GM18870 (cell line): ENCODE measurements around the gene PNPLA5.
A peak's percentile ranks its signal among the peaks of the same experiment; 100 is the strongest.
"Not testable (repeated sequence)": the region's sequence is repeated elsewhere in the genome, so short reads cannot be mapped to it uniquely, and the experiment has no call there.

Experiments
- ATAC-seq: cut with Tn5 transposase; IDR thresholded peaks from one replicate; pipeline ENCODE4 v1.9.1; 2021; ENCODE audit warnings: moderate library complexity; ENCODE audit not compliant: unreplicated experiment

PNPLA5 gene

DNA sequence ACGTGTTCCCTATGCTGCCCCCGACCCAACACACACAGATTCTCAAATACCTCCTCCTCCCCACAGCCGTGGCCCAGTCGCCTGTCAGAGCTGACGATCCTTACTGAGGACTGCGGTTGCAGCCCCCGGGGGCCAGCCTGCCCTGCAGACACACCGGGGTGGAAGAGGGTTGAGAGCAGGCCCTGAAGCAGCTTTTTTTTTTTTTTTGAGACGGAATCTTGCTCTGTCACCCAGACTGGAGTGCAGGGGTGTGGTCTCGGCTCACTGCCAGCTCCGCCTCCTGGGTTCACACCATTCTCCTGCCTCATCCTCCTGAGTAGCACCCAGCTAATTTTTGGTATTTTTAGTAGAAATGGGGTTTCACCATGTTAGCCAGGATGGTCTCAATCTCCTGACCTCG is 11.2 kb upstream of the PNPLA5 start:
- not testable (repeated sequence) for ATAC-seq

DNA sequence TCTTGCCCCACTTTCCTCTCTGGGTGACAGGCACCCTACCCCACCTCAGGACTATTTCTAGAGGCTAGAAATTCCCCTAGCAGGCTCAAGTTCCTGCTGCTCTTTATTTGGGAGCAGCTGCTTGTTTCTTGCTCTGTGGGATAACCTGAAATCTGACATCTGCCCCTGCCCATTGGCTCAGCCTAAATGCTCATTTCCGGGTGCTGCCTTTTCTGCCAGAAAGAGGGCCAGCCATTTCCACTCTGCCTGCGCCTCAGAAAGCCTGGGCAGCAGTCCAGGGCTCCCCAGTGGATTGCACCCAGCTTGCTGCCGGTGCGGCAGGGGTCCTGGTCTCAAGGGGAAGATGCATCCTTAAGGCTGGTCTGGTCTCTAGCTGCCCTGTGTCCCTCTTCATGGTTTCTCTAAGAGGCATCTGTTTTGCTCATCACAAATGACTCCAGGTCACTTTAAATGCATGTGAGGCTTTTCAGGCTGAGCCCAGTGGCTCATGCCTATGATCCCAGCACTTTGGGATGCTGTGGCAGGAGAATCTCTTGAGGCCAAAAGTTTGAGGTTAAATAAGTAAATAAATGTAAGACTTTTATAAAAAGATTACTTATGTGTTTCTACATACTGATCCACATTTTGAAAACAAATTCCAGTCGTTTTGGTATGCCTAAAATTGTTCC is 10.3 kb upstream of the PNPLA5 start:
- ATAC-seq: no peak

- ATAC-seq: no peak
These were observed 8.4 kb upstream of the PNPLA5 start for GRCh38 chr22:43900206-43900605.

- ATAC-seq: no peak
These were observed 6.0 kb upstream of the PNPLA5 start for GRCh38 chr22:43897751-43898261.

DNA sequence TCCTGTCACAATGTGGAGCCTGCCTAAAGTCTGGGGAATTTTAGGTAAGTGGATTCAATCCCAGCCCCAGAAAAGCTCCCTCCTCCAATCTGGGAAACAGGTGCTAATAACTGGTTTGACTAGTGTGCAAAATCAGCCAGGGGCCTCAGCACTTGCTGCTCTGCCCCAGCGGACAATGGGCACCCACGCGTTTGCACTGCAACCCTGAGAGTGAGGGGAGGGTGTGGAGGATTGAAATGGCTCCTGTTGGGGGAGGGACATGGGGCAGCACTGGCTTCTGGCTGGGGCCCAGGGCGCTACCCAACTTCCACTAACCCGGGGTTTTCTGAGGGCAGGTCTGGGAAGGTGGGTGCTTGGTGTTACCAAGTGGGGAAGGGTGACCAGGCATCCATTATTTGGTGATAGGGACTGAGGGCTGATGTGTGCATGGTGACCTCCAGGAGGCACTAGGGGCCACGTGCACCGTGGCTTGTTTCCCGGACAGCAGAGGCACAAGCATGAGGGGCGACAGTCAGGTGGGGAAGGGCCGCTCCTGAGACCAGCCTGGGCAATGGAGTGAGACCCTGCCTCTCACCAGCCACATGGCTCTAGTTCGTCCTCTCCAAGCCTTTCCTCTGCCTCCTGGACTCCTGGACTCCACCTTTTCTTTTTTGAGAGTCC is 4.3 kb upstream of the PNPLA5 start:
- ATAC-seq: no peak

DNA sequence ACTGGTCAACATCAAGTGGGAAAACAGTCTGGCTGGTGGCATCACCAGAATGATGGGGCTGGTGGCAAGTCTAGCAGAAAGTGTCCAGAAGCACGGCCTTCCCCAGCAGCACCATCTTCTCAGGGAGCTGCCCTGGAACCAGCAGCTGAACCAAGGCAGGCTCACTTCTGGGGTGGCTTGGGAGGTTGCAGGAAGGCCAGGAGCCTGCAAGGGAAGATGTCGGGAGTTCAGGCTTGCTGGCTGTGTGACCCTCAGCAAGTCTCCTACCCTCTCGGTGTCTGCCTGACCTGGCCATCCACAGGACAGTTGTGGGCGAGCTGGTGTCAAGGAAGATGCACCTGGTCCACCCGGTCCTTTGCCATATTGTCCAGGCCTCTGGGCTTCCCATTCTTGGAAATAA is 2.3 kb upstream of the PNPLA5 start:
- no peak for ATAC-seq

GRCh38 chr22:43893266-43893665 is 1.5 kb upstream of the PNPLA5 start:
- ATAC-seq: no peak

DNA sequence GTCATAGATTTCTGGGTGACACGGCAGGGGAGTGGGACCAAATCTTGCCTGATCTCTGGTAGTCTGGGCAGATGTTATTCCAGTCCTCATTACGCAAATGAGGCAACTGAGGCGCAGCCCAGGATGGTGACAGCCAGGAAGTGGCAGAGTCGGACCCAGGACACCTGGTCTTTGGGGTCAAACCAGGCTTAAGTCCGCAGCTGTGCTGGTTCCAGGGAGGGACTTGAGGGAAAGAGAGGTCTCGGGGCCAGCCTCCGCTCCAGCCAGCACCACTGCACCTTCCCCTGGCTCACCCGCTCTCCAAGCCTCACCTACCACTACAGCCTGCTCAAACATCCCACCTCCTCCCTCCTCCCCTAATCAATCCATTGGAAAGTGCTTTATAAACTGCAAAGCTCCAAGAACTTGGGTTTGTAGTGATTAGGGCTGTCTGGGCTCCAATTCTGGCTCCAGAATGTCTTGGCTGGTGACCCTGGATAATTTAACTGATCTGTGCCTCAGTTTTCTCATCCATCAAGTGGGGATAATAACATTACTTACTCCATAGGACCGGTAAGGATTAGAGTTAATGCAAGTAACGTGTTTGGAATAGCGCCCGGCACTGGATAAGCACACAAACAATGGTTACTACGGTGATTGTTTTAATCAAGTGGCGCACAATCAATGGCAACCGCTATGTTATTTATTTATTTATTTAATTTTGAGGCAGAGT is 526 bp upstream of the PNPLA5 start:
- ATAC-seq: no peak

- no peak for ATAC-seq
These were observed 897 bp downstream of the PNPLA5 start for GRCh38 chr22:43890901-43891331.

DNA sequence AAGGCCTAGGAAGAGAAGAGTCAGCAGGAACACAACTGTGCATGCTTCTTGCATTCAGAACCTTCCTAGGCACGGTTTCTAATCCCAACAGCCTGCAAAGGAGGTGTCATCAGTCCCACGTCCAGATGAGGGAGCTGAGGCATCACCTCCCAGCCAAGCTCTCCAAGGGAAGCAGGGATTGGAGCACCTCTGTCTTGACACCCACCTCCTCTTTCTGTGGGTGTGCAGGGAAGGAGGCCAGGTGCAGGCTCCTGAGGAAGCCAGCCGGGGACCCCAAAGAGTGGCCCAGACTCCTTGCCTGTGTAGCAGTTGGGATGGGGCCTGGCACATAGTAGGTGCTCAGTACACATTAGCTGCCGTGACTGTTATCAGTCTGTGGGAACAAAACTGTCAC is 2.0 kb downstream of the PNPLA5 start:
- ATAC-seq: no peak

DNA sequence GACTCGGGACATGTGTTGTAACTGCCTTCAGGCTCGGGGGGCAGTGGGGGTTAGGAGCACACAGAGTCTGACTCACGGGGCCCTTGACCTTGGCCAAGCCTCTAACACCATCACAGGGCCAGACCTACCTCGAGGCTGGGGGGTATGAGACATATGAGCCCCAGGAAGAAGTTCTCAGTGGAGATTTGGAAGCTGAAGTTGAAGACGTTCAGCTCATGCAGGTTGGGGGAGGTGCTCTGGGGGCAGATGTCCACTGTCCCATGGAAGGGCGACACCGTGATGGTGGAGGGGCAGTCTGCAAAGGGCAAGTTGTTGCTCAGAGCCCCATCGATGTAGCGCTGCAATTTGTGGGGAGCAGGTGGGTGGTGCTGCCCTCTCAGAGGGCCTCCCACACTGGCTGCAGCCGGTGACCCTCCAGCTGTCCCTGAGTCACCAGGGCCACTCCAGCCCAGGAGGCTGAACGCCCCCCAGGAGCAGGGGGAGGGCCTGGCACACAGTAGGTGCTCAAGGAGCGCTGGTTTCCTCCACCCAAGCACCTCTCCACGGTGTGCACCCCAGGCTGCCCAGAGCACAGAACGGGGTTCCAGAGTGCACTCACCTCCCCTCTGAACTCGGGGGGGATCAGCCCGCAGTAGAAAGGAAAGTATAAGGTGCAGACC is 2.5 kb downstream of the PNPLA5 start:
- ATAC-seq: no peak

DNA sequence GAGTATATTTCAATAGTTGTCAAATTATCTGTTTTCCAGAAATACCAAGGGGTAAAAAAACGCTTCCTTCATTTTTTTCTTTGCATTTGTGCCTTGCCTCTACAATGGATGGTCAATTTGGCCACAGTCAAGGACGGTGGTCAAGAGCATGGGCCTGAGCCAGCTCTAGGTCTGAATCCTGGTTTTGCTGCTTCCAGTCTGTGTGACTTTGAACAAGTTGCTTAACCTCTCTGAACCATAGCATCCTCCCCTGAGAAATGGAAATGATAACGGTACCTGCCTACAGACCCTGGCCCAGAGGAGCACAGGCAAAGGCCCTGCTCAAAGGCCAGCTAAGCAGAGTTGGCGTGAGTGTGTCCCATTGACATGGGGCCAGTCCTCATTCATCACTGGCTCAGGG is 3.1 kb downstream of the PNPLA5 start:
- no peak for ATAC-seq

- no peak for ATAC-seq
These were observed 4.4 kb downstream of the PNPLA5 start for GRCh38 chr22:43887391-43887790.

DNA sequence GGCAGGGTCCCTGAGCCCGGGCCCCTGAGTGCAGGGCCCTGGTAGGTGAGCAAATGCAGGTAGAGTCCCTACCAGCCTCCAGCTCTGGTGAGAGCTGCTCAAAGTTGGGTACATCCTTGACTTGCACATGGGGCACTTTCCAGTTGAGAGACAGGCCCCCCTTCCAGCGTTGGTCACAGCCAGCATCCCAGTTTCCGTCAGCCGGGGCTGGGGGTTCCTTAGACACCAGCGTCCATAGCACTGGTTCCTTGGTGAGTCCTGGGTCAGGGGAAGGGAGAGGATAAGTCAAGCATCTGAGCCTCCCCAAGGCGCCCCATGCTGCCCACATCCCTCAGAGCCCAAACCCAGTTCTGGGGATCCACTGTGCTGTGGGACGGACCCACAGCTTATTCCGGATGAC is 5.6 kb downstream of the PNPLA5 start:
- no peak for ATAC-seq

GRCh38 chr22:43885786-43886185 is 6.0 kb downstream of the PNPLA5 start:
- ATAC-seq: no peak

DNA sequence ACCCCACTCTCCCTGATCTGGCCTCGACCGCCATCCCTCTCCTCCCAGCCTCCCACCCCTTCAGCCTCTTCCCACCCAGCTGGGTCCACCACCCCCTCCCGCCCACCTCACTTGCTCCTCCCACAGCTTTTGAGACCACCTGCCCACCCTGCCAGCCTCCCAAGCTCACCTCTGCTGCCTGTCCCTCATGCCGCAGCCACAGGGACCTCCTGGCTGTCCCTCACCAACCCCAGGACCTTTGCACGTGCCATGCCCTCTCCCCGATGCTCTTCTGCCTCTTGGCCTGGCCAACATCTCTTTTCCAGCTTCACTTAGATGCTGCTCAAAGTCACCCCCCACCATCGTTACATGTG is 6.5 kb downstream of the PNPLA5 start:
- ATAC-seq: no peak

DNA sequence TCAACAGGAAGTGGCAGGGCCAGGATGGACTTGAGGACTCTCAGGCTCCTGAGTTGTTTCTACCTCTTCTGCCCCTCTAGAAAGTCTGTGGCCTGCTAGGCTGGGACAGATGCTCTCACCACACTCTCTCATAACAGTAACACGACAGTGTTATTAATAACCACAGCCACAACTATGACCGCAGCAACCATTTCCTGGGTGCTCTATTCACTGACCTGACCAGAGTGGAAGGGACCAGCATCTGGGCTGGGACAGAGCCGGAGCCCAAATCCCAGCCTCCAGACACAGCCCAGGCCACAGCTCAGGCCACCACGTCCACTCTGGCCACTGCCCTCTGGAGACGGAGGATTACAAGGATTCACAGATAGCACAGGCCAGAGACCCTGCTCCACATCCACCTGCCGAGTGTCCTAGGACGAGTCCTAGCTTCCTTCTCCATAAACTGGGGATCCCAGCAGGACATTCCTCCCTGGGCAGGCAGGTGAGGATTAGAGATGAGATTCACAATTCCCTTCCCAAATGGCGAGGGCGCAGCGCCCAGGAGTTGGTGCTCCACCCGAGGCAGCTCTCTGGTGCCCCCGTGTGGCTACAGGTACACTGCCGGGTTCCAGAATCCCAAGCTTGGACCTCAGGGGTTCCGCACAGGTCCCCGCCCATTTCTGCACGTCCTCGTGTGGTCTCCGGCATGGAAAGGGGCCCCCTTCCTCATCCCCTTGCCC is 7.1 kb downstream of the PNPLA5 start:
- peak; percentile 75 for ATAC-seq

GRCh38 chr22:43883719-43884415 is 7.9 kb downstream of the PNPLA5 start:
- ATAC-seq: no peak

GRCh38 chr22:43883012-43883661 is 8.7 kb downstream of the PNPLA5 start:
- no peak for ATAC-seq
